ENCODE data around the gene GPR33. TPM values are rescaled to one million over a fixed set of nuclear protein-coding genes. Genes with fewer than 3 reads are reported as not detected.

Gene GPR33
- total RNA-seq, 1 experiment from 2014 or later, result not detected

- Histone ChIP-seq H3K79me2 (ENCODE audit: insufficient read depth, low read length) (no peaks in the 10 kb centered on the region), H3K27ac (ENCODE audit: low read depth, low read length) (no peak overlapping the region; the same call in 1 of the 2 replicates), H3K27me3 (ENCODE audit: insufficient read depth, low read length) (no peaks in the 10 kb centered on the region), H3K9me2 (ENCODE audit: insufficient read depth) (no peaks in the 10 kb centered on the region), H3K9me3 (ENCODE audit: control insufficient read depth in 1 of 2, insufficient read depth in 1 of 2, low read depth in 1 of 2, low read length in 2 of 2) (no peaks in the 10 kb centered on the region), H2AFZ (ENCODE audit: low read depth, low read length, poor library complexity, severe bottlenecking) (no peak overlapping the region), H3K9ac (ENCODE audit: low read length) (no peak overlapping the region), H3K4me1 (ENCODE audit: control insufficient read depth in 1 of 2, insufficient read depth in 2 of 2, low read length in 2 of 2) (peaks cover 11% of the 10 kb centered on the region in 2 experiments), H3K4me2 (ENCODE audit: low read length) (no peak overlapping the region), H3K4me3 (replicated peaks in 1 of 2; ENCODE audit: low read depth in 1 of 2, low read length in 2 of 2) (no peak overlapping the region), H4K20me1 (ENCODE audit: insufficient read depth) (no peaks in the 10 kb centered on the region), H3K36me3 (ENCODE audit: control insufficient read depth in 1 of 2, insufficient read depth in 2 of 2, low read length in 2 of 2) (peaks cover 4 to 7% of the 10 kb centered on the region in 2 experiments; a peak in 1 of 4 replicates)
- no TSS peak for BruUV-seq (replicated peaks)
- DNase-seq (ENCODE audit: low read depth, low spot score), result no peak
- ChIA-PET CTCF (interaction anchor here (1.0 kb wide), 2 partner anchors 25 to 809 kb away, joined by 3 read pairs; partner anchors contain the start of gene HEATR5A), RAD21 (ENCODE audit: low non-redundant PET in 1 of 2, low total read pairs in 2 of 2, uncharacterized antibody in 2 of 2, unreplicated experiment in 2 of 2) (no interaction called here), POLR2A (interaction anchor here (0.8 kb wide), 1 partner anchor 25 kb away, joined by 4 read pairs; the partner anchor contains the start of gene HEATR5A)
- ATAC-seq, result no peak
- TF ChIP-seq SRF (IDR thresholded peaks at IDR 0.05; ENCODE audit: low read depth) (no peak), ATF3 (IDR thresholded peaks at IDR 0.05) (no peak), CEBPB (IDR thresholded peaks at IDR 0.05; ENCODE audit: low read depth) (no peak), RAD21 (IDR thresholded peaks at IDR 0.05; ENCODE audit: low read depth) (no peak), EGR1 (IDR thresholded peaks at IDR 0.05; ENCODE audit: low read depth) (no peak), ELF1 (IDR thresholded peaks at IDR 0.05; ENCODE audit: borderline replicate concordance, low read depth) (no peak), POLR2A (IDR thresholded peaks at IDR 0.05; ENCODE audit: borderline replicate concordance, extremely low read depth, insufficient read depth, insufficient read length) (no peak), CBX3 (IDR thresholded peaks at IDR 0.05; ENCODE audit: low read depth) (no peak), EZH2 (IDR thresholded peaks at IDR 0.05) (no peak), SIN3A (IDR thresholded peaks at IDR 0.05; ENCODE audit: low read depth) (no peak), FOSL1 (IDR thresholded peaks at IDR 0.05; ENCODE audit: low read depth) (no peak), EZH2phosphoT487 (IDR thresholded peaks at IDR 0.05; ENCODE audit: borderline replicate concordance) (no peak), JUND (IDR thresholded peaks at IDR 0.05) (no peak), ZBTB33 (IDR thresholded peaks at IDR 0.05; ENCODE audit: extremely low read depth, insufficient replicate concordance, low read length) (no peak), CTCF (IDR thresholded peaks at IDR 0.05 in 2 of 3, conservative IDR thresholded peaks at IDR 0.05 in 1 of 3; ENCODE audit: borderline replicate concordance in 1 of 3, insufficient read depth in 1 of 3, low read depth in 2 of 3, low read length in 2 of 3) (no peak)
- intact Hi-C loops (cut with micrococcal nuclease), result no loop called here
These were observed 42.1 kb downstream of the GPR33 start for GRCh38 chr14:31445703-31446102.
